HG03575 (cell line): ENCODE measurements around the gene RPRML.

Experiments
- ATAC-seq: cut with Tn5 transposase; IDR thresholded peaks from one replicate; pipeline ENCODE4 v1.9.1; 2021; ENCODE audit not compliant: unreplicated experiment, insufficient number of reproducible peaks, low FRiP score; ENCODE audit errors: extremely low read depth

The RPRML gene

DNA sequence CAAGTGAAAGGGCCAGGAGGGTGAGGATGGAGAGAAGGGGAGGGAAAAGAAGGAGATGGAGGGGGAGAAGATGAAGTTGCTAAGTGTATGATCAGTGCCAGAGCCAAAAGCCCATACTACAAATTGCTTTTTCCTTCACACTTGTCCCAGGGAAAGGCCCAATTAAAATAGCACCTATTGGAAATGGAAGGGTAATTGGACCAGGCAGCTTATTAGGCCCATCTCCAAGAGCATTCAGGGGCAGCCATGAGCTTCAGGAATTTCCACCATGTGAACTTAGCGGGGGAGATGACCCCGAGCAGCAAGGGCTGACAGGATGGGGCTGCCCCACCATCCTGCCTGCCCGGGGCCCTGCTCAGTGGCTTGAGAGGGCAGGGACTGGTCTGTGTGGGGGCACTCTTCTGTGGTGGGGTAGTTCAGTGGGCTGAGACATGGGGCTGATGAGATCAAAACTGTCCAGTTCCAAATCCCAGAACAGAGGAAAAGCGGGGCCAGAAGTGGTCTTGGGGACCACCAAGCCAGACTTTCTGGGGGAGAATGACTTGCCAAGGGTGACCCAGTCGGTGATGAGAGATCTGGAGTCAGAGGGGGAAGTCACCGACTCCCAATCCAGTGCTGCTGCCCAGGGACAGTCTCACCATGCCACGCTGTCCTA, 28.6 kb downstream of the RPRML start:
- no peak for ATAC-seq

DNA sequence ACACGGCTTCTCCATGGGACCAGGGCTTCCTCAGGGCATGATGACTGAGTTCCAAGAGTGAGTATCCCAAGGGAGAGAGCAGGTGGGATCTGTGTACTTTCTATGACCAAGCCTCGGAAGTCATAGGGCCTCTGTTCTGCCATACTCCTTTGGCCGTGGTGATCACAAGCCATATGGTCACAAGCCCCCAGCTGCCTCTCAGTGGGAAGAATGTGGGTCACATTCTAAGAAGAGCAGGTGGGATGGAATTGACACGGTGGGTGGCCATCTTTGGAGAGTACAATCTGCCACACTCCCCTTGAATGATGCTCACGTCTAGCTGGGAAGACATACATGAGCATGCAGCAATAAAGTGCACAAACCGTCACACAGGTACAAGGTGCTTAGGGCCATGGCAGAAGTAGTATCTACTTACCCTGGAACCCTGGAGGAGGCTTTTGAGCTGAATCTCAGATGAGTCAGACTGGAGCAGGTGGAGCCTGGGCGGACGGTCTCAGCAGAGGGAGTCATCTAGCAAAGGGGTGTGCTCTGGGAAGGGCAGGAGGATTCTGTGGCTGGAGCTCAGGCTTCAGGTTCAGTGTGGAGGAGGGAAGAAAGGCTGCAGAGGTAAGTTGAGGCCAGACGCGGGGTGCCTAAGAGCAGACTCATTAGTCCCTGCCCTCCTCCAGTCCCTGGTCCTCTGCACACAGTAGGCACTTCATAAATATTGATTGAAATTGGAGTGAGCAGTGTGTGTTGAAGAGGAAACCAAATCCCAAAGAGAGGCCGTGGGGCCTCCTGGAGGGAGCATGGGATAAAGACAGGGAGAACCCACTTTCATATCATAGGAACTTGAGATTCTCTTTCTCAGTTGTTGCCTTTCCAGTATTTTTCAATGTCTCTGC, 29.5 kb downstream of the RPRML start:
- ATAC-seq, result no peak

DNA sequence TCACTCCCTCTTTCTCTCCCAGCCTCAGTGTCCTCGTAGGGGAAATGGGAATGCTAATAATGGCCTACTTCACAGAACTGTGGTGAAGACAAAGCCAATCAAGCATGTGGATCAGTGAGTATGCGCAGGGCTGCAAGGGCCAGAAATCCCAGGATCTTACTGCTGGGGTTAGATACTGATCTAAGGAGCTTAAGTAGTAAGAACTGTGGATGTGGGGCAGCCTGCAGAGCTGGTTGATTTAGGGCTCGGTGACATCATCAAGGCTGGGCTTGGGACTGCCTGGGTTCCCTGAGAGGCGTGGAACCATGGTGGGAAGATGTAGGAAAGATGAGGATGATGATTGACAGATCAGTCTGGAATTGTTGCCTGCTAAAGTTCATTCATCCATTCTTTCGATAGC, 30.5 kb downstream of the RPRML start:
- ATAC-seq, result no peak

DNA sequence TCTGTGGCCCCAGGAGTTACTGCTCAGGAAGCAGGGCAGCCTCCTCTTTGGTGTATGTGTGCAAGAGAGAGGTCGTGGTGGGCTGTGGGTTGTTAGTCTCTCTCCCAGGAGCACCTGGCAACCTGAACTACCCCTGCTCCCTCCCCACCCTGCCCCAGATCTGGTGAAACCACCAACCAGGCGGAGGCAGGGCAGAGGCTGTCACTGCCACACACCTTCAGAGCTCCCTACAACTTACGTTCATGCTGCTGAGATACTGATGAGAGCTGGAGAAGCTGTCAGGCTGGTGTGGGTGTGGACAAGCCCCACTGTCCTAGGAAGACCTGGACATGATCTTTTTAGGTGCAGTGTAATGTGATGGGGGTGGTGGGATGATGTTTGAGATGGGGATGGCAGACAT, 31.8 kb downstream of the RPRML start:
- no peak for ATAC-seq

DNA sequence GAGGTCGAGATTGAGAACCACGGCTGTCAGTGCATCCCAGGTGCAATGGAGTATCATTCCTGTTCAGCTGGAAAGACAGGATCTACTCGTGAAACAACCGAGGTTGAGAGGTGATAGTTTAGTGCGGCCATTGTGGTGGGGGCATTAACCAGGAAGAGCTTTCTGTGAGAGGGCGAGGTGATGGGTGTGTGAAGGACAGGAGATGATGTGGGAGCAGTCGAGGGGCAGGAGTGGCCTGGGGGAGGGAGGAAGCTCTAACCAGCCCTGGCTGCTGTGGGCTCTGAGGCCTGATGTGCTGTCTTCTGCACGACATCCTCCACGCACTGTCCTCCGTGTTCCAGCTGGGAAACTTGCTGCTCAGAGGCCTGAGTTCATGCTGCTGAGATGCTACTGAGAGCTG, 34.1 kb downstream of the RPRML start:
- ATAC-seq, result no peak

DNA sequence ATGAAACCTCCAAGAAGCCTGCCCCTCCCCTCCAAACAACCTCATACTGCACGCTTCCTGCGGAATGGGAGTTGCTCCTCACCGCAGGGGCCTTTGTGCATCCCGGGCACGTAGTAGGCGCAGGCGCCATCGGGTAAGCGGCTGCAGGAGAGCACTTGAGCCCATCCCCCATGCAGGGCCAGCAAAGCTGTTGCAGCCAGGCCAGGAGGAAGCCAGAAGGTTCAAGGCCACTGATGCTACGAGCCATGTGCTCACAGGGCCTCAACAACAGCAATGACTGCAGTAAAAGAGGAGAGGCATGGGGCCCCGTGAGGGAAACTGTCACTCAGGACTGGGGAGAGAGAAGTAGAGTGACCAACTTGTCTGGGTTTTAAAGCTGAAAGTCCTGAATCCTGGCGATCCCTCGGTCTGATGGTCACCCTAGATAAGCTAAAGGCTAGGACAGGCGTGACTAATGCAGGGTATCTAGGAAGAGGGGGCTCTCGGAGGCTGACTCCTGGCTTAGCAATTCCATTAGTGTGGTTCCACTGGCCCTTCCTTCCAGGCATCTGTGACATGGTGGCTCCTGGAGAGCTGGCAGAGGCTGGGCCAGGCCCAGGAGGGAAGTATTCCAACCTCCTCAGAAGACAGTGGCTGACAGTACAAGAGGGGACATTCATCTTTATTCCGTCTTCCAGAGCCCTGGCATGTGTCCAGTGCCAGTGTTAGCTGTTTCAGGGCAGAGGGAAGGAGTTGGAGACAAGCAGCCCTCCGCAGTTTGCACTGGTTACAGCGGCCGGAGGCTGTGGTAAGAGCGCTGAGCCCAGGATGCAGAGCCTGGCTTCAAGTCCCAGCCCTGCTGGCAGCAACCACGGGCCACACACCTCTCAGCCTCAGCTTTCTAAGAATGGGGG, 35.3 kb downstream of the RPRML start:
- ATAC-seq, result no peak

DNA sequence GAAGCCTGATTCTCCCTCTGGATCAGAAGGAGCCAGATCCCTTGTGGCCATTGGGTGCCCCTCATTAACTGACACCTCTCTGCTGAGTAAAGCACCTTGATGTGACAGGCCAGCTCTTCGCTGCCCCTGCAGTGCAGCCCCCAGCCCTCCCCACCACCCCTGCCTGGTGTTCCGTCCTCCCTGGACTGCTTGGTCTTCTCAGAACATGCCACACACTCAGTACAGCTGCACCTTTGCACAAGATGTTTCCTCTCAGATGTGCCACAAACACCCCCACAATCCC, 35.9 kb downstream of the RPRML start:
- ATAC-seq, result no peak

DNA sequence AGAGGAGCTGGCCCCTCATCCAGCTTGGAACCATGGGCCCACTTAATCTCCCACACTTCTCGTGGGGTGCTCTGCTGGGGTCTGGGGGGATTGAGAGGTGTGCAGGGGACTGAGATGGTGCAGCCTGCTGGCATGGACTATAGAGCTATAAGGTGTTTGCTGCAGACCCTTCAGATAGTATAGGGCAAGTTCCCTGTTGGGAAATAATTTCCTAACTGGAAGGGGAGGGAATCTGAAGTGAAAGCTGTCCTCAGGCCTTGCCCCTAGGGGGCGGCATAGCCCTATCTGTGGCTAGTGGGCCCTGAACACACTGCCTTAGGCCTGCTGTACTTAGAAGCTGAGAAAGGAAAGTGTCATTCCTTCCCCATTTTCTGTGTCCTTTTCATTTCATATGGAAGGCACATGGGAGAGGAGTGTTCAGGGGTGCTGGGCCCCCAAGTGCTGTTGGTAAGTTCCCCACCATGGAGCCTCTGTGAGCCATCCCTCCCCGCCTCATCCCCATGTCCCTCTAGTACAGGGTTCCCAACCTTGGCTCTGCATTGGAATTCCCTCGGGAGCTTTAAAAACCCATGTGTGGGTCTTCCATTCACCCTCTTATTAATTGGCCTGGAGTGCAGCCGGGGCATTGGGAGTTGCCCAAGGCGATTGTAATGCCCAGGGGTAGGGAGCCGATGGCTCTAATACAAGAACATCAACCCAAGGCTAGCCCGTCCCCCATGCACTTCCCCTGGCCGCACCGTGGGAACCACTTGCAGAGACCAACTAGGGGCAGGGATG, 36.4 kb downstream of the RPRML start:
- ATAC-seq, result no peak

DNA sequence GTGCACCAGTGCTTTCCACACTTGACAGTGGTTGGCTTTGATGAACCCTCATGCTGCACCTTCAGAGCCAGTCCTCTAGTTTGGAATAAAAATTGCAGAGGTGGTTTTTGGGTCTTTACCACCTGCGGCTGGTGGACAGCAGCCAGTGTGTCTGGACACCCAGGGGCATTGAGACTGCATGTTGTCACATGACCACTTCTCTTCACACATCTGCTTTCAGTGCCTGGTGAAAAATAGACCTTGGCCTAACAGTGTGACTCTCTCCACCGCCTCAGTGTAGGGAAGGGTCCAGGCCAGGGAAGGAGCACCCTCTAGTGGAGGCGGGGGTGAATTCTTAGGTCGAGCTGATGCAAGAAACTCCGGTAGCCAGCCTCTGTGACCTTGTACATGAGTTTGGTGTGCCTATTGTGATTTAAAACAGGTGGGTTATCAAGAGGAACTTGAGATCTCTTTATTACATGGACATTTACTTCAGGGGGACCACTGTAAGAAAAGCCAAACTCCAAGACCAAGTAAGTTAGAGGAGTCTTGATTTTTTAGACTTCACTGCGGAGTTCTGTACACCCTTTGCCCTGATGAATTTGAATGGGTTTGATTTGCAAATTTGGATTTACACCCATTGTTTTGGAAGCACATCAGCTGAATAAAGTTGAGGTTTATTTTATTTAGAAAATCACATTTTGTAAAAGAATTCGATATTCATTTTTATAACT, 38.2 kb downstream of the RPRML start:
- no peak for ATAC-seq

DNA sequence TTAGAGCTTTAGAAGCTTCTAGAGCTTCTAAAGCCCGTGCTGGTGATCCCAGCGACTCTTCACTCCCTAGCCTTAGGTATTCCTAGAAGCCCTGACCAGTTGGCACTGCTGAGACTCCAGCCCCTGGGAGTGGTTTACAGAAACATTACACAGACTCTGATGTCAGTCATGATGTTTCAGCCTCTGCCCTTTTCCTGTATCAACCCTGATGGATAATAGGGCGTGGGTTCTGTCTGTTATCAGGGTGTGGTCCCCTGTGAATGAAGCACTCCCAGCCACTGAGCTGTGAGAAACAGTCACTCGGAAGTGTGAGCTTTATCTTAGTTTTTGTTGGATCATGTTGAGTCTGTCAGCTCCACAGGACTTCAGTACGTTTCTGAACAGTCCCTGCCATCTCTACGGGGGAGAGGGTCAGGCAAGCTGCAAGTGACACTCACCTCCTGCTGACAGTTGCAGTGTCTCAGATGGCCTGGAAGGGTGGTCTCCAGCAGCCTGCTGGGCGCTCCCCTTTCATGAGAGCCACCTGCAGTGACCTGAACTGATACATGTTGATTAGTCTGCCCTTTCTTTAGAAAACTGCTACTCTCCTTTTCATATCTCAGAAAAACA, 43.3 kb downstream of the RPRML start:
- ATAC-seq, result no peak

DNA sequence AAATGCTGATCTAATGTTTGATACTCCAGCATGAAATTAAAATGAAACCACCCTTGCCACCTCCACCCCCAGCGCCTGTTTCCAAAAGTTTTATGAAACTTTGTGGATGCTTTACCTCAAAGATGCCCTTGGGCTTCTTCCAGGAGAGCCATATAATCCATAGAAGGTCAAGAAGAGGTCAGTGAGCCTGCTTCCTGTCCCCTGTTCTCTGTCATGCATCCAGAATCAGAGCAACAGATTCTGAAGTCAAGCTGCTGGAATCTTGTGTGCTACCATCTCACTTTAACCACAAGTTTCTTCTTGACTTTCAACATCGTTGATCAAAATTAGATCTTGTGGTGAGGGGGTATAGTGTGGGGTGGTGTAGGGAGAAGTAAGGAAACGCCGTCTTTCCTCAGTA, 47.5 kb downstream of the RPRML start:
- ATAC-seq, result no peak

DNA sequence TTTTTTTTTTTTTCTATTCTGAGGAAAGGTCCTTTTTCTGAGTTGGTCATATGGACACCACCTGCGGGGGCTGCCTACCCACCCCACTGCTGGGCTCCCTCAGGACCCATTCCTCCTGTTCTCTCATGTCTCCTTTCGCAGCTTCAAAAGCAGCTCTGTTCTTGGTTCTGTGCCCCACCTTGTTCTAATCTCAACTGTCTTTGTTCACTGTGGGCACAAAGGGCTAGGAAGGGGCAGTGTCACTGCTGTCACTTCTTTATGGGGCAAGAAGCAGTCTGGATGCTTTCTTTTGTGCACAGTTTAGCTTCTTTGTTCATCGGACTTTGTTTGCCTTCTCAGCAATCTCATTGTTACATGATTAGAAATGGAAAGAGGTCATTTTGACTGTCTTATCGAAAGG, 49.0 kb downstream of the RPRML start:
- ATAC-seq, result no peak

DNA sequence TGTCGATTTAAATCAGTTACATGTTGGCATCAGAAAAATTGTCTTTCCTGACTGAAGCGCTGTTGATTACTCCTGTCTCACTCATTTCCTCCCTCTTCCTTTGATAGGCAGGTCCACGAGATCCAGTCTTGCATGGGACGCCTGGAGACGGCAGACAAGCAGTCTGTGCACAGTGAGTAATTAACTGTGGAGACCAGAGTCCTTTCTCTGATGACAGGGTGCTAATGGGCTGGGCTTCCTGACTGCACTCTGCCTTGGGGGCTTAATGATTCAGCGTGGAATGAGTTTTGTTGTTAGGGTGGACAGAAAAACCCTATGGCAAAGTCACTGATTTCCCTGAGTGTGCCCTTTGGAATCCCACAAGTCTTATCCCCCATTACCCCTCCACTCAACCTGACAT, 49.6 kb downstream of the RPRML start:
- no peak for ATAC-seq

DNA sequence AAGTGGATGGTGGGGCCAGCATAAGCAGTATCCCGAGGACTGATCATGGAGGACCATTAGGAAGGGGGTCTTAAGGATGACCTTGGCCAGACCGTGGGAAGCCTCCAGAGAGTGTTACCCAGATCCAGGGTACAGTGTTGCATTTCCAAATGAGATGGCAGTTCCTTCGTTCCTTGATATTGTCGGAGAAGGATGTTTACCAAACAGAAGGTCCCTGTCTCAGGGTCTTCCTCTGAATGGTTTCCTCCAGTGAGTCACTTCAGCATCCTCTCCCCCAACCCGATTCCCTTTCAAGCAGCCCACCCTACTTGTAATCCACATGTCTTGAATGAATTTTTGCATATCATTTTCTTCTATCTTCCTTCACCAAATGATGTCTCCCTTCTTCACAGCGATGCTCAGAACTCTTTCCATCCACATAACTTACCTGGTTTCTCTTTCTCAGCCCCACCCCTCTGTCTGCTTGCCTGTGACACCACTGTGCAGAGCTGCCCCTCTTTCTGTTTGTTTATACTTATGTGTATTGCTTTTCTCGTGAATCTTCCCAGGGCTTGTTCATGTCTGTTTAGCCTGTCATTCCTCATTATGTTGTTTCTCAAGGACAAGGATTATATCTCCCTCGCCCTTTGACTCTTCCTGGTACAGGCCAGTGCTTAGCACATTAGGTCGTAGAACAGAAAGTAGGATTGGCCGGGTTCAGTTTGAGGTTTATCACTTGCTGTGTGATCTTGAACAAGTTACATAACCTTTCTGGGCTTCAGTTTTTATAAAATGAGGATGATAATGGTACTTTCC, 50.4 kb downstream of the RPRML start:
- ATAC-seq, result no peak
